ENCODE data around the gene COMMD1. TPM values are rescaled to one million over a fixed set of nuclear protein-coding genes. Genes with fewer than 3 reads are reported as not detected.

COMMD1 gene
- total and polyA plus RNA-seq, 2 experiments from 2014 or later = 30.5 to 71.1 TPM

DNA sequence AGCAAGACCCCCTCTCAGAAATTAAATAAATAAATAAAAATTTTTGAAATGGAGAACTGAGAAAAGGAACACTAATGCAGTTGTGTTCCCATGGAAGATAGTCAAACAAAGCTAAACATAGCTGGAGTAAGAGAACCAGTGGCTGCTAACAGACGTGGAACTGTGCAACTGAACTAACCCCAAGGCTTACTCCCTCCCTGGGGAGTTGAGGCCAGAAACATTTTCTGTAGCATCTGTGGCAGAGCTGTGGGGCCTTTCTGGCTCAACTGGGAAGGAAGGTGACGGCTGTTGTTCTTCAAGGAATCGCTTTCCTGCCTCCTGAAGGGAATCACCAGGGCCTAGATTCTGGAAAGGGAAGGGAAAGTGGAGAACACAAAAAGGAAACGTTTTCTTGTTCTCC lies 236.6 kb downstream of the COMMD1 start:
- peaks cover 6% of the 10 kb centered on the region for H3K9me2 ChIP-seq (replicated peaks; ENCODE audit: insufficient read depth)
- no peaks in the 10 kb centered on the region for H3K36me3 ChIP-seq (replicated peaks; ENCODE audit: insufficient read depth, low read depth)
- TF ChIP-seq EZH2phosphoT487 (IDR thresholded peaks at IDR 0.05; ENCODE audit: low read depth, severe bottlenecking, unreplicated experiment) (no peak), EZH2 (IDR thresholded peaks at IDR 0.05; ENCODE audit: borderline replicate concordance) (no peak), CTCF (IDR thresholded peaks at IDR 0.05; ENCODE audit: poor library complexity) (no peak)
- no peaks in the 10 kb centered on the region for H3K9me3 ChIP-seq (ENCODE audit: low read depth)
- no peak overlapping the region for H2AFZ ChIP-seq
- H3K79me2 ChIP-seq = no peaks in the 10 kb centered on the region
- WGBS (ENCODE audit: low lambda C conversion rate, missing lambda C conversion rate) = 96% methylated on average over 4 of the region's 4 CpGs
- H4K20me1 ChIP-seq (ENCODE audit: insufficient read depth, poor library complexity, severe bottlenecking) = no peaks in the 10 kb centered on the region
- H3K27me3 ChIP-seq = no peaks in the 10 kb centered on the region
- no peak overlapping the region for H3K4me2 ChIP-seq
- no peak overlapping the region for H3K4me3 ChIP-seq
- H3K4me1 ChIP-seq (ENCODE audit: insufficient read depth) = peaks cover 4% of the 10 kb centered on the region
- no peak overlapping the region for H3K27ac ChIP-seq
- DNase-seq (ENCODE audit: low spot score) = no peak

GRCh38 chr2:62143696-62144095 lies 238.2 kb downstream of the COMMD1 start:
- Histone ChIP-seq H3K36me3 (replicated peaks; ENCODE audit: insufficient read depth, low read depth) (no peaks in the 10 kb centered on the region), H3K27me3 (no peaks in the 10 kb centered on the region), H3K4me3 (no peak overlapping the region), H3K79me2 (no peaks in the 10 kb centered on the region), H3K4me2 (no peak overlapping the region), H3K9me3 (ENCODE audit: low read depth) (no peaks in the 10 kb centered on the region), H4K20me1 (ENCODE audit: insufficient read depth, poor library complexity, severe bottlenecking) (no peaks in the 10 kb centered on the region), H3K27ac (no peak overlapping the region), H3K4me1 (ENCODE audit: insufficient read depth) (no peaks in the 10 kb centered on the region), H2AFZ (no peak overlapping the region), H3K9me2 (replicated peaks; ENCODE audit: insufficient read depth) (peaks cover 6% of the 10 kb centered on the region)
- TF ChIP-seq CTCF (IDR thresholded peaks at IDR 0.05; ENCODE audit: poor library complexity) (no peak), EZH2phosphoT487 (IDR thresholded peaks at IDR 0.05; ENCODE audit: low read depth, severe bottlenecking, unreplicated experiment) (no peak), EZH2 (IDR thresholded peaks at IDR 0.05; ENCODE audit: borderline replicate concordance) (no peak)
- no peak for DNase-seq (ENCODE audit: low spot score)

DNA sequence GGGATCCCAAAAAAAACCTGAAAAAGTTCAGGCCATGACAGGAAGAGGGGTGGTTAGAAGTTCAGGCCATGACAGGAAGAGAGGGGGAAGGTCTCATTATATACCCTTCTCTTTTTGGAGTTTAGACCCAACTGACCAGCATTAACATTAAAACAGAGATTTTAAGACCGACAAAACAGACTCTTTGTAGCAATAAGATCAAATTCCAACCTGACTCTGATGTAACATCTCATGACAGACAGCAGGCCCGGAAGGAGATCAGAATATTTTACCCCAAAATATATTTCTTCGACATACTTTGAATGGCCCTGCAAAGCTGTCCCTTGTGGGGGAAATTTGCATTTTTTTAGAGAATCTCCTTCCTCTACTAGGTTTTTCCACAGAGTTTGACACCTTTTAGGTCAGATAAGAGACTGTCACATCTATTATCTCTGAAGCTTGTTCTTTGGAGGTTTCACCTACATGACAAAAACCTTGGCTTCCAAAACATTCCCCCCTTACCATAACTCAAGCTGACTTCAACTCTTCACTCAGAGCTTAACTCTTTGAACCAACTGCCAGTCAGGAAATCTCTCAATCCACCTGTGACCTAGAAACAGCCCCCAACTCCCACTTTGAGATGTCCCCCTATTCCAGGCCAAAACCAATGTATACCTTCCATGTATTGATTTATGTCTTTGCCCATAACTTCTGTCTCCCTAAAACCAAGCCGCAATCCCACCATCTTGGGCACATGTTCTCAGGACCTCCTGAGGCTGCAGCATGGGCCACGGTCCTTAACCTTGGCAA lies 239.4 kb downstream of the COMMD1 start:
- TF ChIP-seq CTCF (IDR thresholded peaks at IDR 0.05; ENCODE audit: poor library complexity) = no peak
- H3K9me2 ChIP-seq (replicated peaks; ENCODE audit: insufficient read depth) = peaks cover 6% of the 10 kb centered on the region
- H3K79me2 ChIP-seq = no peaks in the 10 kb centered on the region
- no peak overlapping the region for H3K27ac ChIP-seq
- no peak overlapping the region for H2AFZ ChIP-seq
- H3K36me3 ChIP-seq (replicated peaks; ENCODE audit: insufficient read depth, low read depth) = no peaks in the 10 kb centered on the region
- DNase-seq (ENCODE audit: low spot score) = no peak
- 92% methylated on average over 5 of the region's 5 CpGs for WGBS (ENCODE audit: low lambda C conversion rate, missing lambda C conversion rate)
- no peaks in the 10 kb centered on the region for H3K27me3 ChIP-seq
- H3K4me2 ChIP-seq = no peak overlapping the region
- H3K9me3 ChIP-seq (ENCODE audit: low read depth) = no peaks in the 10 kb centered on the region
- H3K4me3 ChIP-seq = no peak overlapping the region
- no peaks in the 10 kb centered on the region for H4K20me1 ChIP-seq (ENCODE audit: insufficient read depth, poor library complexity, severe bottlenecking)
- no peaks in the 10 kb centered on the region for H3K4me1 ChIP-seq (ENCODE audit: insufficient read depth)

Measured in hepatocyte (in vitro differentiated cells).